Fibroblast of pulmonary artery (primary cell): ENCODE results near the gene DHODH.

ENCODE experiments used
- DNase-seq: peaks from one replicate; pipeline ENCODE4 v3.0.0-alpha.2; 2010; ENCODE audit warnings: low read depth
- H3K4me3 ChIP-seq: replicated peaks from 2 replicates; pipeline ENCODE4 v1.5.1; 2011; ENCODE audit warnings: low read depth, mild to moderate bottlenecking, control low read depth, low read length, moderate library complexity
- TF ChIP-seq, protein P1 (sequence below): IDR thresholded peaks from 2 replicates; pipeline ENCODE4 v1.5.1; 2011; ENCODE audit warnings: mild to moderate bottlenecking, control low read depth, low read length, inconsistent platforms; ENCODE audit errors: missing control alignments

Gene DHODH

DNA sequence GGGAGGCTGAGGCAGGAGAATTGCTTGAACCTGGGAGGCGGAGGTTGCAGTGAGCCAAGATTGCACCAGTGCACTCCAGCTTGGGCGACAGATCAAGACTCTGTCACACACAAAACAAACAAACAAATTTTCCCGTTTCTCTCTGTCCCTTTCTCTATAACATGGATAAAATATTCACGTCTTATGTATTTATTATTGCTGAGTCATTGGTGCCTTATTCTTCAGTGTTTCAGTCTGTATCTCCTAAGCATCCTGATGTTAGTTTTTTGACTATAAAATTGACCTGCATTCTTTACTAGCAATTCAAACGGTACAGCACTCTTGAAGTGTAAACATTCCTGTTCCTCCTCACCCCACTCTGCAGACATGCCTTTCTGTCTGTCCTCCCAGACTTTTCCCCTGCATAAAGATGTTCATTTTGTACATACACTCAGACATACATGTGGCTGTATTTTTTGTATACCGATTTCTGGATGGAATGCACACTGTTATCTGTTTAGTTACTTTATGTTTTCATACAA is 16.4 kb downstream of the DHODH start:
- no peak overlapping the region for H3K4me3 ChIP-seq
- TF ChIP-seq, protein P1, sequence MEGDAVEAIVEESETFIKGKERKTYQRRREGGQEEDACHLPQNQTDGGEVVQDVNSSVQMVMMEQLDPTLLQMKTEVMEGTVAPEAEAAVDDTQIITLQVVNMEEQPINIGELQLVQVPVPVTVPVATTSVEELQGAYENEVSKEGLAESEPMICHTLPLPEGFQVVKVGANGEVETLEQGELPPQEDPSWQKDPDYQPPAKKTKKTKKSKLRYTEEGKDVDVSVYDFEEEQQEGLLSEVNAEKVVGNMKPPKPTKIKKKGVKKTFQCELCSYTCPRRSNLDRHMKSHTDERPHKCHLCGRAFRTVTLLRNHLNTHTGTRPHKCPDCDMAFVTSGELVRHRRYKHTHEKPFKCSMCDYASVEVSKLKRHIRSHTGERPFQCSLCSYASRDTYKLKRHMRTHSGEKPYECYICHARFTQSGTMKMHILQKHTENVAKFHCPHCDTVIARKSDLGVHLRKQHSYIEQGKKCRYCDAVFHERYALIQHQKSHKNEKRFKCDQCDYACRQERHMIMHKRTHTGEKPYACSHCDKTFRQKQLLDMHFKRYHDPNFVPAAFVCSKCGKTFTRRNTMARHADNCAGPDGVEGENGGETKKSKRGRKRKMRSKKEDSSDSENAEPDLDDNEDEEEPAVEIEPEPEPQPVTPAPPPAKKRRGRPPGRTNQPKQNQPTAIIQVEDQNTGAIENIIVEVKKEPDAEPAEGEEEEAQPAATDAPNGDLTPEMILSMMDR, result no peak
- no peak for DNase-seq

DNA sequence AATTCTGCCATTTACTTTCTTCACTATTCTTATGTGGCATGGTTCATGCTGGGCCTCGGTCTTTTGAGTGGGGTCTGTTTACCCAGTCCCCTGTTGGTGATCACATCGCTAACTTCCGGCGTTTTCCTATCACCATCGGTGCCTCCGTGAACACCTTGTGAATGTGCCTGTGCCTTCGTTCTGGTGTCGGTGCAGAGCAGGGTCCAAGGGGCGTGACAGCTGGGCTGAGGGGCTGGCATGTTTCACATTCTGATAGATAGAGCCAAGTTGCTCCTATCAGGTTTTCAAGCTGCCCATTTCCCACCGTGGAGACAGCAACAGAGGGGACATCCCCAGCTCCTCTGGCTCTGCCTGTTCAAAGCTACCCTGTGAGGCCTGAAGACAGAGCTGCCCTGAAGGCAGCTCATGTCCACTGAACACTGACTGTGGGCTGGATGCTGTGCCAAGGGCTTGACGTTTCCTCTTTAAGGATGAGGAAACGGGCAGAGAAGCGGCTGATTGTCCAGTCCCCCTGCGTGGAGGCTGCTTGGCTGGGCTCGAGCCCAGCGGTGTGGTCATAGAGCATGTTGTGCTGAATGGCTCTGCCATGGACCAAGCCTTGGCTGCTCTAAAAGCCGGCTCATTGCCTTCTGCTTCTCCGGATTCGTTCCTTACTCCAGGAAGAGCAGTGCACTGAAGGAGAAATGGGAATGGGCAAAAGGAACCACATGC is 17.0 kb downstream of the DHODH start:
- no peak for DNase-seq
- TF ChIP-seq, protein P1, result no peak
- H3K4me3 ChIP-seq, result no peak overlapping the region

DNA sequence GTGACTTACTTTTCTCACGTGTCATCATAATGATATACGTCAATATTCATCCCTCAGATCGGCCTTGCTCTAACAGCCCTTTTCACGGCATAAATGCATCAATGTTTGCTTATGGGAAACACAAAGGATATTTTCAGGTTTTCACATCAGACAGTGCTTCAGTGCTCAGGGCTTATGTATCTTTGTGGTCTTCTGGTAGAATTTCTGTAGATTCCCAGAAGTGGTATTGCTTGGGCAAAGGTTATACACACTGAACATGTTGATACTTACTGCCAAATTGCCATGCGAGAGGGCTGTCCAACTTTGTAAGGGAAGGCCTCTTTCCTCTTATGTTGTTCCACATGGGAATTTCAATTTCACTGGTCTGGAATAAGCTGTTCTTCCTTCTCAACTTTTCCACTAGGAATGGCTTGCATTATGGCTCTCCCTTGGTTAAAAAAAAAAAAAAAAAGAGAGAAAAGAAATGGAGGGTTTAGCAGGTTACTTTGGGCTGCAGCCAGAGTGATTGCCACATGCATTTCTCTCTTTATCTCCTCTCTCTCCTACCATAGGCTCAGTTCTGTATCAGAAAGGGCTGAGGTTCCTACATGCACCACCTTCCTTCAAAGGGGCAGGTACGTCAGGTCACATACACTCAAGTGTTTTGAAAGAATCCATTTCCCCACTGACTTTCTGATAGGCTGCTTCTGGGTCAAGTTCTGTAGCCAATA is 19.3 kb downstream of the DHODH start:
- no peak for DNase-seq
- no peak overlapping the region for H3K4me3 ChIP-seq
- TF ChIP-seq, protein P1, result no peak

DNA sequence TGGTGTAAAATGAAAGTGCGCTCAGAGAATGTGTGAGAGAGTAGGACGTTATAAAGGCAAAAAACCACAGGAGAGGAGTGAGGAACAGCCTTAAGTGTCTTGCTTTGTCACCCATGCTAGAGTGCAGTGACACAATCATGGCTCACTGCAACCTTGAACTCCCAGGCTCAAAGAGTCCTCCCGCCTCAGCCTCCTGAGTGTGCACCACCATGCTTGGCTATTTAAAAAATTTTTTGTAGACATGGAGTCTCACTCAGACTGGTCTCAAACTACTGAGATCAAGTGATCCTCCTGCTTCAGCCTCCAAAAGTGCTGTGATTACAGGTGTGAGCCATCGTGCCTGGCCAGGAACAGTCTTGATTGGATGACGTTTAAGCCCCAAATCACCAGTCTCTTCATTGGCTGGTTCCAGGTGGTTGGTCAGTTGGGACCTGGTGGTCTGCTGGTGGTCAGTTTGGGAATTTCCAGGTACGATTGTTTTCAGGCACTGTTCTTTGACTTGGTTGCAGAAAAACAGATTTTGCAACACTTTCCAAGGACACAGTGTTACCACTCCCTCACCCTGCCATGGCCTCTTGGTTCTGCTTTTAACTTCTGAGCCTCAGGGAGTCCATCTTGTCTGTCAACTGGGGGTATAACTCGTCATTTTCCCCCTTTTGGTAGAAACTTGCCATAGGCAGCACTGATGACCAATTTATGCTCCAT is 21.2 kb downstream of the DHODH start:
- no peak overlapping the region for H3K4me3 ChIP-seq
- TF ChIP-seq, protein P1, result no peak
- DNase-seq, result no peak

DNA sequence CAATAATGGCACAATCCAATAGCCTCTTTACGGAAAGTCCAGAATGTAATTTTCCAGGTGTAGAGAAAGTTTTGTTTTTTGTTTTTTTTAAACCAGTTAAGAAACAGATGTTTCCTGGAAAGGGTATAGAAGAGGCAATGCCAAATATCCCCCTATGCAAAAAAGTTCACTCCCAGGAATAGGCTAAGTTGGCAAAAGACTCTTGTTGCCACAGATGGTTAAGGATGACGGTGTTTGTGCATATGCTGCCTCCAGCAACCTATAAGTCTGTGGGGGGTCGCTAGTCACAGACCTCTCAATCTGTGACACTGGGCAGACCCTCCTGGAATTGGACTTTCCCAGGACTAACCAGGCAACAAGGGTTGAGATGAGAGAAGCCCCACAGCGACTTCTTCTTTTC is 24.9 kb downstream of the DHODH start:
- TF ChIP-seq, protein P1, result no peak
- no peak overlapping the region for H3K4me3 ChIP-seq
- no peak for DNase-seq

DNA sequence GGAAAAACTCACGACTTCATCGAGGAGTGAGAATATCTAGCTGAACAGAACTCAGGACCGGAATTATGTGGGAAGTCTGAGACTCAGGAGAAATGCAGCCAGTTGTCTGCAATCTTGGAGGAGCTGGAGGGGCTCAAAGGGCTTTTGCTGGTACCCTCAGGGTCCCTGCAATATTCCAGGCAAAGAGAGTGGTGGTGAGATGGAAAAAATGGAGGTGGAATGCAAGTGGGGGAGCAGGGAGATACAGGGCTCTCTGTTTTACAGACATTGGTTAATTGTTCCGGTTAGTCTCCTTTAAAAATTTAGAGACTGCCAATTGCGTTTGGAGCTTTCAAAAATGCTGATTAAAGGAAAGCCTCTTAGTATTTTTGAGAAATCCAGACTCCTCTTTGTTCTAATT is 27.6 kb downstream of the DHODH start:
- no peak overlapping the region for H3K4me3 ChIP-seq
- no peak for DNase-seq
- TF ChIP-seq, protein P1, result no peak
